Sciatic nerve (tissue), 2 donors: ENCODE measurements around the gene STX10. TPM values are rescaled to one million over a fixed set of nuclear protein-coding genes. Genes with fewer than 3 reads are reported as not detected.
"Not testable (repeated sequence)": the region's sequence is repeated elsewhere in the genome, so short reads cannot be mapped to it uniquely, and the experiment has no call there.

ENCODE experiments used
- ATAC-seq: fragments of 200-7000 bp; cut with Tn5 transposase; one replicate; pipeline ENCODE4 v1.9.1; 2020; ENCODE audit warnings: mild to moderate bottlenecking, moderate library complexity
- DNase-seq: peaks from one replicate; pipeline ENCODE4 v3.0.0-alpha.2; 2020; ENCODE audit warnings: low spot score
- intact Hi-C: fragments of 100-400 bp; cut with DNase I; formaldehyde crosslinking; loops from one replicate; pipeline ENCODE4 v1.14.2; 2022
- total RNA-seq: library from RNA; stranded (reverse); fragmentation: NEBNext Ultra II Directional; extraction: Animal tissue kit (Norgen Biotek cat#: 25700); gene quantifications from one replicate; pipeline ENCODE4 v1.2.1, GENCODE V29; 2021
- donor health status: DM: no; HTN: no; CAD: no.
- donor health status: DM: no; HTN: no; CAD: no.

Gene STX10
- total RNA-seq, 1 donor from 2014 or later: 48.3 TPM

DNA sequence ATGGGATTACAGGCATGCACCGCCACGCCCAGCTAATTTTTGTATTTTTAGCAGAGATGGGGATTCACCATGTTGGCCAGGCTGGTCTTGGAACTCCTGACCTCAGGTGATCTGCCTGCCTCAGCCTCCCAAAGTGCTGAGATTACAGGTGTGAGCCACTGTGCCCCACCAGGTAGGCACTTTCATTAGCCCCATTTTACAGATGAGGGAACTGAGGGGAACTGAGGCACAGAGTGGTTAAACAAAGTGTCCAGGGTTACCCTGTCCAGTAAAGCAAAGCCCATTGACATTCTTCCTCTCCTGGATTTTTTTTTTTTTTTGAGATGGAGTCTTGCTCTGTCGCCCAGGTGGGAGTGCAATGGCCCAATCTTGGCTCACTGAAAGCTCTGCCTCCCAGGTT, 16.0 kb upstream of the STX10 start:
- ATAC-seq, intact Hi-C loops, DNase-seq: not testable (repeated sequence)

DNA sequence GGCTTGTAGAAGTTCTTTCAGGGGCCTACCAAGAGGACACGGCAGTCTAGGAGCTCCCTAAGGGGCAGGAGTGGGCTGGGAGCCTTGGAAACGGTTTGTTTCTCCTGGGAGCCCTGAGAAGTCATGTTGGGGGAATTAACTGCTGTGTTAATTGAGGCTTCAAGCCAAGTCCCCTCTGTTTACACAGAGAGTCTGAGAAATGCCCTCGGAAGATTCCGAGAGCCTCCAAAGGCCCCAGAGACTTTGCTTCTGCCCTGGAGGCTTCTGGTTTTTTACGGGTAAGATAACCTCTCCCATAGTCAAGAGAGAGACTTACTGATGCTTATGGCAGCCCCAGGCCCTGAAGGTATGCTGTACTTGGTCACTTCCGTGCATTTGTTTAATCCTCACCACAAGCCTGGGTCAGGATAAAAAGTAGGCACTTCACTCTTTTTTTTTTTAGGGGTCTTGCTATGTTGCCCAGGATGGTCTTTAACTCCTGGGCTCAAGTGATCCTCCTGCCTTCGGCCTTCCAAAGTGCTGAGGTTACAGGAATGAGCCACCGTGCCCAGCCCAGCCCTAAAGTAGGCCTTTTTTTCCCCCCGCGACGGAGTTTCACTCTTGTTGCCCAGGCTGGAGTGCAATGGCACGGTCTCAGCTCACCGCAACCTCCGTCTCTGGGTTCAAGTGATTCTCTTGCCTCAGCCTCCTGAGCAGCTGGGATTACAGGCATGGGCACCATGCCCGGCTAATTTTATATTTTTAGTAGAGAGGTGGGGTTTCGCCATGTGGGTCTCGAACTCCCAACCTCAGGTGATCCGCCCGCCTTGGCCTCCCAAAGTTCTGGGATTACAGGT, 15.2 kb upstream of the STX10 start:
- intact Hi-C loops: no loop called here
- ATAC-seq: no peak
- DNase-seq: no peak

DNA sequence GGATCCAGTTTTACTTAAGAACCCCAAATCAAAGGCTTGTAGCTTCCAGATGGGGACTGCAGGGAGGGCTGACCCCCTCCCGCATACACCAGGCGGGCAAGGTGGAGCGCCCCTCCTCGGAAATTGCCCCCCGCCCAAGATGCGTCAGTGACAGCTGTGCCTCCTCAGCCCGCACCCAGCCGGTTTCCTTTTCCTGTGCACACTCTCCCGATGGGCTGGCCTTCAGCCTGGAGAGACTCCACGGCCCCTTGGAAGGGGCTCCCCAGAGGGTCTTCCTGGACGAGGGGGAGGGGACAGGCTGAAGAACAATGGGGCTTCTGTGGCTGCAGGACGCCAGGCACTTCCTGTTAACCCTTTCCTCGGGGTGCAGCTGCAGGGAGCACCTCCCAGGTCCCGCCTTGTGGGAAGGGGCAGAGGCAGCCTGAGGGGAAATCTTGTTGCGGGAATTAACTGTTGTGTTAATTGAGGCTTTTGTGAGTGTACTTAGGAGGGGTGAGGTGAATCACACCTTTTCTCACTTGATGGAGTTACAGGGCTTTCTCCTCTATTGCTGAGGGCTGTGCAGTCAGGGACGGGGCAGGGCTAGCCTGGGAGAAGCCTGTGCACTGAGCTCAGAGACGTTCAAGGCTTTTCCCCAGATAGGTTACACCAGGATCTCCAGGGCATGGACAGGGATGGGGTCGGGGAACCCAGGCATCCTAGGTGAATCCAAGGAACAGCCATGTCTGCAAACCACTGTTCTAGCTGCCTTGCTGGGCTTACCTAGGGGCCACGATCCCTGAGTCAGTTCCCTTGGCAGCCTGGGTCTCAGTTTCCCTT, 14.4 kb upstream of the STX10 start:
- DNase-seq (peak; percentile 79), ATAC-seq (peak; percentile 11)
- intact Hi-C loops: no loop called here

DNA sequence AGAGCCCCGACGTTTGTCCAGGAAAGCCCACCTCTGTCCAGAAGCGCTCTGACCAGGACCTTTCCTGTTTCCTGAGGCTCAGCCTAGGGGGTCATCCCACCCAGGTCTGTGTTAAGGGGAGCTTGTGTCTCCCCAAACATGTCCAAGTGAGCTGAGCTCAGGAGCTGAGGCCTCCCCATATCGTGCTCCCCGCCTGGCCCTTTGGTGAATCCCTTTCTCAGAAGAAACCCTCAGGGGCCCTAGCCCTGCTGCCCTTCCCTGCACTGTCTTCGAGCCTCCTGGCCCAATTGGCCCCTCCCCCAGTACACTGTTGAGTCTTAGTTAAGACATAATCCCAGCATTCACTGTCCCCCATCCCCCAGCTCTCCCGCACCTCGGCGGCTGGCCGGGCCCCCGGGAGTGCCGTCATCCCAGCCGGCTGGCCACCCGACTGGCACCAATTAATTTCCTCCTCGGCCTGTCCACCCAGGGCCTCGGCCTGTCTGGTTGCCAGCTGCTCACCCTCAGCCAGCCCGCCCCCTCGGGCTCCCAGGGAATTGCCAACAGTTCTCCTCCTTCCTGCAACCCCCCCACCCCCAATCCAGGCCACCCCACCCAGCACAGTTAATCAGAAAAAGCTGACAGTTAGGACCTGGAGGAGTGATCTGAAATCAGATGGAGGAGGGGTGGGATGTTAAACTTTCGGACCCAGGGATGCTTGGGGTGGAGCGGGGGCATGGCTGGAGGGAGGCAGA, 13.6 kb upstream of the STX10 start:
- intact Hi-C loops: no loop called here
- ATAC-seq: peak; percentile 70
- peak; percentile 84 for DNase-seq

DNA sequence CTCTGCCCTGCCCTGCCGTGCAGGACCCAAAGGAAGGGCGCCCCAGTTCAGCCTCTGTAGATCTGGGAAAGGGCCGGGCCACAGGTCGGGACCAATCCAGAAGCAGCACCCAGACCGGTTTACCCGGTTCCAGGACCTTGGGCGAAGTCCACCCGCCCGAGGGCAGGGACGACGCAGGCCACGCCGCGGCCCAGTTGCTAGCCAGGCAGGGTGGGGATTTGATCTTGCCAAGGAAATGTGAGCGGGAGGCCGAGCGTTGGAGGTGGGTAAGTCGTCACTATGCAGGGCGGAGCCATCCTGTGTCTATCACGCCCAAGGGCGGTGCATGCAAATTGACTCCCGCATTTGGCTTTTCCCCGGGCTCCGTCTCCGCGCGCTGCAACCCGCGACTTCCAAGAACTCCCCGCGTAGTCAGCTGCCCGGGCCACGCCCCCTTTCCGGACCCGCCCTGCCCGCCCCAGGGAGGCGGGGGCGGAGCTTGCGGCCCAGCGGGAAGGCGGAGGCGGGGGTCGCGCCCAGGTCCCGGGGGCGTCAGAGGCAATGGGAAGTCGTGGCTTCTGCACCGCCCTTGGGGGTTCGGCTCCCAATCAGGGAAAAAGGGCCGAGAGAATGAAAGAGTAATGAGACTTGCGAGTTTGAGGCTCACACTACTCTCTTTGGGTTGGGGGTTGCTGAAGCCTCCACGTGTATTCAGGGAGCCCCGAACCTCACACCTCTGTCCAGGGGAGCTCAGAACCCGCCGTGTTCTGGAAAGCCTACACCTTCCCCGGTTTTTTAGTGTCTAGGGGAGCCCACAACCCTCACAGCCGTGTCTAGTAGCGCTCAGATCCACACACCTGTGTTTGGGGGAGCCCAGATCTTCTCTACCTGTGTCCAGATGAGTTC, 12.8 kb upstream of the STX10 start:
- ATAC-seq: peak; percentile 92
- DNase-seq: peak; percentile 98
- intact Hi-C loops: no loop called here

DNA sequence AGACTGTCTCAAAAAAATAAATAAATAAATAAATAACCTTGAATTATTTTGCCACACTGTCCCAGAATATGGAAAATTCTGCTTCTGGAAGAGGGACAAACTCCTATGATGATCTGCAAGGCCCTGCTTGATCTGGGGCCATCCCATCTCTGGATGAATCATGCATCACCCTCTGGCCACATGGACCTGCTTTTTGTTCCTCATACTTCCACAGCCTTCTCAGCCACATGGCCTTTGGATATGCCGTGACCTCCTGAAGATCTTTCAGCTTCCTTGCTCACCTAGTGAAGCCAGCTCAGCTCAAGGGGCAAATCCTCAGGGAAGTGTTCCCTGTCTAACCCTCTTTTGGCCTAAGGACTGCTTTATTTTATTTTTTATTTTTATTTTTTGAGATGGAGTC, 10.4 kb upstream of the STX10 start:
- ATAC-seq (no peak), DNase-seq (no peak)
- intact Hi-C loops: no loop called here

DNA sequence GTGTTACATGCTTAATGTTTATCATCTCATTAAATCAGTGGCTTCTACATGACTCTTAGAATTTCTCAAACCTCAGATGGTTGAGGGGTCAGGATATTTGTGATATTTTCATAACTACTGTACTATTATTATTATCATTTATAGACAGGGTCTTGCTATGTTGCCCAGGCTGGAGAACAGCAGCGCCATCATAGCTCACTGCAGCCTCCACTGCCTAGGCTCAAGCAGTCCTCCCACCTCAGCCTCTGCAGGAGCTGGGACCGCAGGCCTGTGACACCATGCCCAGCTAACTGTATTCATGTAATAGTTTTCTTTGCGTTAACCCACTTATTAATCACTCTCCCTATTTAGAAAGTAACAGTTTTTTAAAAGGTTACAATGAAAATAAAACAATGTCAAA, 9.5 kb upstream of the STX10 start:
- ATAC-seq: no peak
- intact Hi-C loops: no loop called here

DNA sequence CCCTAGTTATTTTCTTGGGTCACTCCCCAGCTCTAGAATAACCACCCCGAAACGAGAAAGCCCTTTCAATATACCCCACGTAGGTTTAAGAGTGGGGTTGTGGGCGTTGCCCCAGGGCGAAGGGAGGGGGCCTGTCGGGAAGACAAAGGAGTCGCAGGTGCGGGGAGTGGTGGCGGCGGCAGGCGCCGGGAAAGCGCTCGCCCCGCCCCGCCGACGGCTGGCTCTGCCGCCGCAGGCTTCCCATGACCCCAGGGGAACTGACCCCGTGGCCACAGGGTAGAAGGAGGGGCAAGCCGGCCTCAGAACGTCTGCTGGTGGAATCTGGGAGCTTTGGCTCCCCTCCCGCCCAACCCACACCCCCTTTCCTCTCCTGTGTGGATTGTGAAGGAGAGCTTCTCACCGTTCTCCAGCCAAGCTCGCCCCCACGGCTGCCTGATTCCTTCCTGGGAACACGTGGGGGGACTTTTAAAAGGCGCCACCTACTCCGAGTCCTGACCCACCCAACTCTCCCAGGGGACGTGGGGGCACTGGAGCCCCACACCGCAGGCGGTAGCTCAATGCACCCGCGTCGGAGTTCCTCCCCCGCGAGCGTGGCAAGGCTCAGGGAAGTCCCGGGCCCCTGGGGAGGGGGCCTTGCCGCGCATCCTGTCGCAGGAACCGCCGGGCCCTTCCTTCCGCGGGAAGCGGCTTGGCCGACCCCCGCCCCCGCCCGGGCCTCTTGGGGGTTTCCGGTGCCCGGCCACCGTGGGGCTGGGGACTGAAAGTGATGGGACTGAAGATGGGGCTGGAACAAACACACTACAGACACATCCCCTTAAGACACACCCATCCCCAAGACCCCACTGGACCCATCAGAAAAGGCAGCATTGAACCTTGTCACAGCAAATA, 5.5 kb upstream of the STX10 start:
- intact Hi-C loops: no loop called here
- peak; percentile 25 for ATAC-seq
- peak; percentile 91 for DNase-seq

More for the DNA sequence above, 9.5 kb upstream of the STX10 start:
- DNase-seq: no peak

DNA sequence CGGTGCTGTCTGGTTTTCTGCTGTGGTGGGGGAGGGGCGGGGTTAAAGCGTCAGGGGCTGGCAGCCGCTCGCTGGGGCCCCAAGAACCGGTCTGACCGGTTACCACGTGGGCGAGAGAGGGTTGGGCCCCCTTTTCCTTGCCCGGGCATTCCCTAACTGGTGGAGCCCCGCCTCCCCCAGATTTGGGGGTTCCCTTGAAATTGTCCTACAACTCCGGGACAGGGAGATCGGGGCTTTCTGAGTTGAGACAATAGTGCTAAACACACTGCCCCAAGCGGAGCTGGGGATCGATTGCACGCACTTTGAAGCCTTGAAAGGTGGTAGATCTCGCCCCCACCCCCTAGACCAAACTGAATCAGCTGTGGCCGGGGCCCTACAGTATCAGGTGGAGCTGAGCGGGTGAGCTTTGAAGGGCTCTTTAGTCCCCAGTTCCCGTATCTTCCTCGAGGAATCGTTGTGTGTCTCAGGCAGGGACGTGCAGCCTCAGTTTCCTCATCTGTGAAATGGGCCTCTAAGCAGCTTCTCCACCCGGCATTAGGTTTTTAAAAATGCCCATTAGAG, 4.8 kb upstream of the STX10 start:
- intact Hi-C loops: no loop called here
- DNase-seq (peak; percentile 88), ATAC-seq (no peak)

DNA sequence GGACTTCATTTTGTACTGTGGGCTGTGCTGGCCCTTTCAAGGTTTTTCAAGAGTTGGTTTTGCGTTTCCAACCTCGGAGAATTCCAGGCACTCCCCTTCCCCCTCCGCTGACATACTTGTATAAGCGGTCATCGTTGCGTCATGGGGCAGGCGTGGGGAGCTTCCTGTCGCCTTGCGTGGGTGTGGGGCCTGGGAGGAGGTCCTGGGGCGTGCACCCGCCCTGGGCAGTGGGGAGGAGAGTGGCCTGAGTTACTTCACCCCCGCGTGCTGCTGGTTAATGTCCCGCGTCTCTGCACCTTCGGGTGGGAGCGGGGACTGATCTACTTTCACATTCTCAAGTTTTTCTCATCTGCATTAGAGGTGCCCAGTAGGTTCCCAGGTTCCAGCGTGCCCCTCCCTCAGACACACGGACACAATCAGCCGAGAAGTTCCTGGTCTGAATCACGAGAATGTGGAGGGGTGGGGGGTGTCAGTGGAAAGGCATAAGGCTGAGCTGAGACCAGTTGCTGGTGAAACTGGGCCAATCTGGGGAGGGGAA, 4.1 kb upstream of the STX10 start:
- intact Hi-C loops: no loop called here
- DNase-seq: peak; percentile 95
- ATAC-seq: peak; percentile 31

DNA sequence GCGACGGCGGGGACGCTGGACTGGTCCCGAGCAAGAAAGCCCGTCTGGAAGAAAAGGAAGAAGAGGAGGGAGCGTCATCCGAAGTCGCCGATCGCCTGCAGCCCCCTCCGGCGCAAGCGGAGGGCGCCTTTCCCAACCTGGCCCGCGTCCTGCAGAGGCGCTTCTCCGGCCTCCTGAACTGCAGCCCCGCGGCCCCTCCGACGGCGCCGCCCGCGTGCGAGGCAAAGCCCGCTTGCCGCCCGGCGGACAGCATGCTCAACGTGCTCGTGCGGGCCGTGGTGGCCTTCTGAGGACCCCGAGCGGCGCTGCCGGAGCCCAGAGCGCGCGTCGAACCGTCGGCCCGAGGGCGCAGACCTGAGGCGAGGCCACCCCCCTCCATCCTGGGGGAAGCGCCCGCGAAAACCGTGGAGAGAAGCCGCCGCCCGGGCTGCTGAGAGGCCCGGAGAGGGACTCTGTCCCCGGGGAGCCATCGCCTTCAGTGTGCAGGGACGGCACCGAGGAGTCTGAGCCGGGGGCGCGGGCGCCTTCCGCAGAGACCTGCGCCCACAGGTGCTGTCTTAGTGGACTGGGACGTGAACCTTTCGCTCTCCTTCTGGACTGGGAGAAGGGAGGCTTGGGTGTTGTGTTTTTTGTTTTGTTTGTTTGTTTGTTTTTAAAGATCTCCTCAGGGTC, 3.5 kb upstream of the STX10 start:
- ATAC-seq (no peak), DNase-seq (peak; percentile 76)
- intact Hi-C loops: no loop called here

DNA sequence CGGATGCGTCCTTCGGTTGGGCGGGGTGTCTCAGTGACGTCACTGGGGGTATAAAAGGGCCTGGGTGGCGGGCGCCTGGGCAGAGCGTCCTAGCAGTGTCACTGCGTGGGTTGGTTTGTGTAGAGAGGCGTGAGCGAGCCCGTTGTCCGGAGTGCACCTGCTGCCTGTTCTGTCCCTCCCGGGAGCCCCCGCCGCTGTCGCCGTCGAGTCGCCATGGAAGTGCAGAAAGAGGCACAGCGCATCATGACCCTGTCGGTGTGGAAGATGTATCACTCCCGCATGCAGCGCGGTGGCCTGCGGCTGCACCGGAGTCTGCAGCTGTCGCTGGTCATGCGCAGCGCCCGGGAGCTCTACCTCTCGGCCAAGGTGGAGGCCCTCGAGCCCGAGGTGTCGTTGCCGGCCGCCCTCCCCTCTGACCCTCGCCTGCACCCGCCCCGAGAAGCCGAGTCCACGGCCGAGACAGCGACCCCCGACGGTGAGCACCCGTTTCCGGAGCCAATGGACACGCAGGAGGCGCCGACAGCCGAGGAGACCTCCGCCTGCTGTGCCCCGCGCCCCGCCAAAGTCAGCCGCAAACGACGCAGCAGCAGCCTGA, 2.9 kb upstream of the STX10 start:
- ATAC-seq (peak; percentile 75), DNase-seq (peak; percentile 99)
- intact Hi-C loops: no loop called here

DNA sequence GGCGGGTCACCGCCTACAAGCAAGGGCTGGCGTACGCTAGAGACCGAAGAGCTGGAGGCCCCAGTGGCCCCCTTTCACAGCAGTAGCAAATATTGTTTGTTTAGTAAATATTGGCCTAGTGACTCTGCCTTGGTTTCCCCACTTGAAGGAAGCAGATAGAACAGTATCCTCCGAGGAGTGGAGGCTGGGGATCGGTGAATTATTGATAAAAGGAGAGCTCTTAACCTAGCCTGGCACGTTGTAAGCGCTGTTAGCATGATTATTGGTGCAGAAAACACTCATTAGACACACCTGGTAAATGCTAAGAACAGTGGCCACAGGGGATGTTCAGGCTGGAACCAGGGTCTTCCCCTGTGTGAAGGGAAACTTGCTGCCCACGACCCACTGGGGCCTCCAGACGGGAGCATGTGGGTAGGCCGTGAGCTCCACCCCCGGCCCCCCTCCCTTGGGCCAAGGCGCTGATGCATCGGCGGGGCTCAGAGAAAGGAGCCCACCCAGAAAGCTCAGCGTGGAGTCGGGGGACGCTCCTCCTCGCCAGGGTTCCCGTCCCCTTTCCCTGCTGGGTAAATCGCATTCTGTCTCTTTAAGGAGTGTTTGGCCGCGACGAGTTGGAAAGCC, 2.3 kb upstream of the STX10 start:
- DNase-seq (no peak), ATAC-seq (no peak)
- intact Hi-C loops: no loop called here

DNA sequence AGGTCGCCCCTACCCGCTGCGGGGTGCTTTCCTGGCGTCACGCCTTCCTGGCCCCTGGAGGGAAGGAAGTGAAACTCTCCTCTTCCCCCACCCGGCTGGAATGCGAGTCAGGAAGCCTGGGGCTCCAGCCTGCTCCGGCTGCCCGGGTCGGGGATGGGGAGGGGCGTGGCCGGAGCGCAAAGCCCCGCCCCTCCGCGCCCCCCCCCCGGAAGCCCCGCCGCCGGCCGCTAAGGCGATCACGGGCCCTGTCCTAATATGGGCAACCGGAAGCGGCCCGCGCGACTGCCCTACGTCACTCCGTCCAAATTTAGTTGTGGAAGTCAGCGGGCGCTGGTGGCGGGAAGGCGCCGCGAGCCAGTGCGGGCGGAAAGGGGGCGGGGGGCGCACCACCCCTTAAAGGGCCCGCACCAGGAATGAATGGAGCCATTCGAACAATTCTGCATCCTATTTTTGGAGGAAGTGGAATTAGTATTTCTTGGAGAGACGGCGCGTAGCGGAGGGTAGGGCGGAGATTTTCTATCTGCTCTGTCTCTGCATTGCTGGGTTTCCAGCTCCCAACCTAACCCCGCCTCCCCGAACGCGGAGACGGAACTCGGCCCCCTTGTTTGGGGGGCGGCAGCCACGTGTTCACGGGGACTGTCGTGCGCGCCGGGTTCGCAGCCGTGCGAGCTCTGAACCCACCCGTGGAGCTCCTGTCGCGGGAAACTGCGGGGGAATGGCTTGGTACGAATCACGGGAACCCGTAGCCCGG, 1.6 kb upstream of the STX10 start:
- intact Hi-C loops: no loop called here
- DNase-seq: peak; percentile 98
- ATAC-seq: peak; percentile 80

DNA sequence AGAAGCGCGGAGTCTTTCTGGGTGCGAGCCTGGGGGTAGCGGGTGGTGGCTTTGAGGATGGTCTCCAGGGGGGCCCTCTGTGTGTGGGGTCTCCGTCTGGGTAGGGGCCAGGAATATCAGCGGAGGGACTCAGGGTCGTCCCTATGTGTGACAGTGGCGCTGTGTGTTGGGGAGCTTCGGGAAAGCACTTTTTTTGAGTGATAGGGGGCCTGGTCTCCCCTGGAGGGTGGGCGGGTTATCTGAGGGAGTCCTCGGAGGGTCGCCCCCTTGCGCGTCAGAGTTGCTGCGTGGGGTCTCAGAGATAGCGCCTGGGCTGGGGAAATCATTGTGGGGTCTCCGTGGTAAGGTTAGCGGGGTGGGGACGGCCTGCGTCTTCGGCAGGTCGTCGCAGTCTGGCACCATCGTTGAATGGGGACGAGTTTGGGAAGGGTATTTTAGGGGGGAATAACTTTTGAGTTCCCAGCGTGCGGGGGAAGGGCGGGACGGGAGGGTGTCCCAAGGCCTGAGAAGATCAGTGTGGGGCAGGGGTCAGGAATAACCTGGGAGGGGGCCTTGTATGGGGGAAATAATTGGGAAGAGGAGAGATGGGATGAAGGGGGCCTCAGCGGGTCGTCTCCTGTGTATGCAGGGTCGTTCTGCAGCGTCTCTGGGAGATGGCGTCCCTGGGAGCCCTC, 893 bp upstream of the STX10 start:
- ATAC-seq (no peak), DNase-seq (no peak)
- intact Hi-C loops: no loop called here
